Left ventricle myocardium inferior (tissue), 1 donor: ENCODE results near the gene INPP4B. TPM values are rescaled to one million over a fixed set of nuclear protein-coding genes. Genes with fewer than 3 reads are reported as not detected.
"Not testable (repeated sequence)": the region's sequence is repeated elsewhere in the genome, so short reads cannot be mapped to it uniquely, and the experiment has no call there.

Experiments used
- DNase-seq: peaks from one replicate; pipeline ENCODE4 v3.0.0-alpha.2; 2020
- H3K27ac ChIP-seq: fragments of 200-600 bp; replicated peaks from 2 replicates; pipeline ENCODE4 v1.8.0; 2021
- H3K27me3 ChIP-seq: fragments of 200-600 bp; 2 replicates; pipeline ENCODE4 v1.8.0; 2021; ENCODE audit warnings: low read depth
- H3K36me3 ChIP-seq: fragments of 200-600 bp; 2 replicates; pipeline ENCODE4 v1.8.0; 2021
- H3K4me1 ChIP-seq: fragments of 200-600 bp; 2 replicates; pipeline ENCODE4 v1.8.0; 2021
- H3K4me3 ChIP-seq: fragments of 200-600 bp; 2 replicates; pipeline ENCODE4 v1.8.0; 2021; ENCODE audit warnings: mild to moderate bottlenecking, moderate library complexity
- H3K9me3 ChIP-seq: fragments of 200-600 bp; replicated peaks from 2 replicates; pipeline ENCODE4 v1.8.0; 2021
- intact Hi-C: fragments of 100-400 bp; cut with micrococcal nuclease; formaldehyde crosslinking; loops from one replicate; pipeline ENCODE4 v1.11.0; 2022
- total RNA-seq: library from RNA; stranded (reverse); fragmentation: NEBNext Ultra II Directional; extraction: Animal tissue kit (Norgen Biotek cat#: 25700); gene quantifications from one replicate; pipeline ENCODE4 v1.2.1, GENCODE V29; 2021
- TF ChIP-seq, protein P1 (sequence below): fragments of 200-600 bp; IDR thresholded peaks from 2 replicates; pipeline ENCODE4 v1.8.0; 2021; ENCODE audit warnings: antibody characterized with exemption, mild to moderate bottlenecking, borderline replicate concordance
- donor health status: DM: no; HTN: yes; CAD: no; lungs with severe emphysema.

The INPP4B gene
- total RNA-seq, 1 donor from 2014 or later, result 61.1 TPM

DNA sequence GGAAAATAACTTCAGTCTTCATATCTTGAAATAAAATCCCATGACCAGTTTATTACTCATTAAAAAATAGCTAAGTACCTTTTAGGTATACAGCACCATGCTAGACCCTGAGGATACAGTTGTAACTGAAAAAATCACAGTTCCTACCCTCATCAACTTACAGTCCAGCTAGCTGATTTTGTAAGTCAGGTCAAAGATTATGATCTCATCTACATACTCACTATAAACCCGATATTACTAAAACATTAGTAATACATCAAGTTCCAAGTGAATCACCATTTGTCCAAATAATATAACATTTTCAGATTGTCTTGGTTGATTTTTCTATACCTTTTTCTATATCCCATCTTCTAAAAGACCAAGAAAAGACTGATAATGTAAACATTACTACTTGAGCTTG lies 333.9 kb downstream of the INPP4B start:
- no peak overlapping the region for H3K4me3 ChIP-seq
- no peak overlapping the region for H3K27ac ChIP-seq
- intact Hi-C loops, result no loop called here
- no peak for DNase-seq
- no peaks in the 10 kb centered on the region for H3K27me3 ChIP-seq
- H3K36me3 ChIP-seq, result no peaks in the 10 kb centered on the region
- TF ChIP-seq, protein P1, sequence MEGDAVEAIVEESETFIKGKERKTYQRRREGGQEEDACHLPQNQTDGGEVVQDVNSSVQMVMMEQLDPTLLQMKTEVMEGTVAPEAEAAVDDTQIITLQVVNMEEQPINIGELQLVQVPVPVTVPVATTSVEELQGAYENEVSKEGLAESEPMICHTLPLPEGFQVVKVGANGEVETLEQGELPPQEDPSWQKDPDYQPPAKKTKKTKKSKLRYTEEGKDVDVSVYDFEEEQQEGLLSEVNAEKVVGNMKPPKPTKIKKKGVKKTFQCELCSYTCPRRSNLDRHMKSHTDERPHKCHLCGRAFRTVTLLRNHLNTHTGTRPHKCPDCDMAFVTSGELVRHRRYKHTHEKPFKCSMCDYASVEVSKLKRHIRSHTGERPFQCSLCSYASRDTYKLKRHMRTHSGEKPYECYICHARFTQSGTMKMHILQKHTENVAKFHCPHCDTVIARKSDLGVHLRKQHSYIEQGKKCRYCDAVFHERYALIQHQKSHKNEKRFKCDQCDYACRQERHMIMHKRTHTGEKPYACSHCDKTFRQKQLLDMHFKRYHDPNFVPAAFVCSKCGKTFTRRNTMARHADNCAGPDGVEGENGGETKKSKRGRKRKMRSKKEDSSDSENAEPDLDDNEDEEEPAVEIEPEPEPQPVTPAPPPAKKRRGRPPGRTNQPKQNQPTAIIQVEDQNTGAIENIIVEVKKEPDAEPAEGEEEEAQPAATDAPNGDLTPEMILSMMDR, result no peak
- H3K4me1 ChIP-seq, result peaks cover 16% of the 10 kb centered on the region
- peaks cover 4% of the 10 kb centered on the region for H3K9me3 ChIP-seq

DNA sequence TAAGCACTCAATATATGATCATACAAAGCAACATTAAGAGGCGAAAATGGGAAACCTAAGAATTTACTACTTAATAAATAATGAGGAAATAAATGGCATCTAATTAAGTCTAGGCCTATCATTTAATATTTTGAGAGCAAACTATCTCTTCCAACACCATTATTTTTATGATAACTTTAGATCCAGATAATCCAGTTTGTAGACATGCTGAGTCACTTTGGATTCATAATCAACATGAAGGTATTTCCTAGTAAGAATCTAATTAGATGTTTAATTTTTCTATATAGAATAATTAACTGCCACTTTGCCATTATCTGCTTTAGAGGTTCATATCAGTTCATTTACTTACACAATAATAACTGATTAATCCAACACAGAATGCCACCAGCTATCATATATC lies 336.2 kb downstream of the INPP4B start:
- no peaks in the 10 kb centered on the region for H3K27me3 ChIP-seq
- TF ChIP-seq, protein P1, result no peak
- no peak overlapping the region for H3K4me3 ChIP-seq
- DNase-seq, result no peak
- H3K36me3 ChIP-seq, result no peaks in the 10 kb centered on the region
- peaks cover 4% of the 10 kb centered on the region for H3K9me3 ChIP-seq
- intact Hi-C loops, result no loop called here
- H3K4me1 ChIP-seq, result no peaks in the 10 kb centered on the region
- H3K27ac ChIP-seq, result no peak overlapping the region

DNA sequence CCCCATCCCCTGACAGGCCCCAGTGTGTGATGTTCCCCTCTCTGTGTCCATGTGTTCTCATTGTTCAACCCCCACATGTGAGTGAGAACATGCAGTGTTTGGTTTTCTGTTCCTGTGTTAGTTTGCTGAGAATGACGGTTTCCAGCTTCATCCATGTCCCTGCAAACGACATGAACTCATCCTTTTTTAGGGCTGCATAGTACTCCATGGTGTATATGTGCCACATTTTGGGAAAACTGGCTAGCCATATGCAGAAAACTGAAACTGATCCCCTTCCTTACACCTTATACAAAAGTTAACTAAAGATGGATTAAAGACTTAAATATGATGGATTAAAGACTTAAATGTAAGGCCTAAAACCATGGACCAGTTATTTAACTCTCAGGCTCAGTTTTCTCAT lies 336.7 kb downstream of the INPP4B start:
- DNase-seq, H3K4me1 ChIP-seq, H3K27ac ChIP-seq, H3K4me3 ChIP-seq, H3K36me3 ChIP-seq, intact Hi-C loops, H3K27me3 ChIP-seq, H3K9me3 ChIP-seq: not testable (repeated sequence)

DNA sequence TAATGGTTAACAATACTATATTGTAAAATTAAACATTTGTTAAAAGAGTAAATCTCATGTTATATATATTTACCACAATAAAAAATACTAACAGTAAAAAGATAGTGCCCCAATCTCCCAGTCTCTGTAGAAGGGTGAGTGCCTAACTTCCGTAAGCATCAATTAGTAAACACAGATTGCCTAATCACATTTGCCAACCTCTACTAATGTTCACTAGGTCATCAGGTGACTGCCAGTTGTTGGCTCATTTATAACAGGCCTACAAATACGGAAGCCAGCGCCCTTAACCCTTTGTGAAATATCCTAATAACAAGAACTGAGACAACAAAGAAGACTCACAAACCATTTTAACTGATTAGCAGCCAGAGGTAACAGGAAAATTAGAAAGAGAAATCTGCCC lies 345.1 kb downstream of the INPP4B start:
- Histone ChIP-seq H3K36me3 (no peaks in the 10 kb centered on the region), H3K9me3 (no peaks in the 10 kb centered on the region), H3K4me3 (no peak overlapping the region), H3K27me3 (no peaks in the 10 kb centered on the region), H3K4me1 (no peaks in the 10 kb centered on the region), H3K27ac (no peak overlapping the region)
- no peak for DNase-seq
- TF ChIP-seq, protein P1, result no peak
- intact Hi-C loops, result no loop called here

DNA sequence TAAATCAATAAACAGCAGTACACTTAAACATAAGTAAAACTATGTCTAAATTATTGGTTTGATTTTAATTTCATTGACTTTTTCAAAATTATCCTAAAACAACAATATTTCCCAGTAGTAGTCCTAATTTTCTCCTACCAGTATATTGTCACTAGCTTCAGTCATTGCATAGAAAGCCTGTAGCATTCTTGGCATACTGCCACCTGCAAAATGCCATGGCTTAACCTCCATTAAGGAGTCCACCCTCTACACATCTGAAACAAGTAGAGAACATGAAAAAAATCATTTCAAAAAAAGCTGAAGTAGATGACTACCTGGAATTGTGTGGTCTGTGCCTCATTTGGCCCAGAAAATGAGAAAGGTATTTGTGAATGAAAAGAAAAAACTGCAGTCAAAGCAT lies 348.5 kb downstream of the INPP4B start:
- intact Hi-C loops, result no loop called here
- H3K27ac ChIP-seq, result no peak overlapping the region
- H3K27me3 ChIP-seq, result no peaks in the 10 kb centered on the region

DNA sequence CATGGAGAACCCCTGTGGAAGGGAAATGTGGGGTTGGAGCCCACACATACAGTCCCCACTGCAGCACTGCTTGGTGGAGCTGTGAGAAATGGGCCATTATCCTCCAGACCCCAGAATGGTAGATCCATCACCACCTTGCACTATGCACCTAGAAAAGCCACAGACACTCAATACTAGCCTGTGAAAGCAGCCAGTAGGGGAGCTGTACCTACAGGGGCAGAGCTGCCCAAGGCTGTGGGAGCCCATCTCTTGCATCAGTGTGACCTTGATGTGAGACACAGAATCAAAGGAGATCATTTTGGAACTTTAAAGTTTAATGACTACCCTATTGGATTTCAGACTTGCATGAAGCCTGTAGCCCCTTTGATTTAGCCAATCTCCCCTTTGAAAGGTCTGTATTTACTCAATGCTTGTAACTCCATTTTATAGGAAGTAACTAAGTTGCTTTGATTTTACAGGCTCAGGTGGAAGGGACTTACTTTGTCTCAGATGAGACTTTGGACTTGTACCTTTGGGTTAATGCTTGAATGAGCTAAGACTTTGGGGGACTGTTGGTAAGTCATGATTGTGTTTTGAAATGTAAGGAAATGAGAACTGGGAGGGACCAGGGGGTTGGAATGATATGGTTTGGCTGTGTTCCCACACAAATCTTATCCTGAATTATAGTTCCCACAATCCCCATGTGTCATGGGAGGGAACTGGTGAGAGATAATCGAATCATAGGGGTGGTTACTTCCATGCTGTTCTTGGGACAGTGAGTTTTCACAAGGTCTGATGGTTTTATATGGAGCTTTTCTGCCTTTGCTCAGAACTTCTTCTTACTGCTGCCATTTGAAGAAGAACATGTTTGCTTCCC lies 352.6 kb downstream of the INPP4B start:
- no peak overlapping the region for H3K27ac ChIP-seq
- no peak for DNase-seq
- no peaks in the 10 kb centered on the region for H3K27me3 ChIP-seq
- peaks cover 11% of the 10 kb centered on the region for H3K9me3 ChIP-seq
- no peaks in the 10 kb centered on the region for H3K4me1 ChIP-seq
- H3K4me3 ChIP-seq, result no peak overlapping the region
- intact Hi-C loops, result no loop called here
- TF ChIP-seq, protein P1, result no peak
- no peaks in the 10 kb centered on the region for H3K36me3 ChIP-seq

More for the DNA sequence above, 348.5 kb downstream of the INPP4B start:
- H3K4me3 ChIP-seq, result no peak overlapping the region
- TF ChIP-seq, protein P1, result no peak
- no peak for DNase-seq
- no peaks in the 10 kb centered on the region for H3K9me3 ChIP-seq
- H3K4me1 ChIP-seq, result no peaks in the 10 kb centered on the region
- no peaks in the 10 kb centered on the region for H3K36me3 ChIP-seq
